Coronary artery (tissue), 2 donors: ENCODE measurements around the gene NRCAM.

ENCODE experiments used
- DNase-seq: peaks from one replicate; pipeline ENCODE4 v3.0.0-alpha.2; 2017; ENCODE audit warnings: low spot score
- H3K27ac ChIP-seq, 2 donors: fragments of 200-600 bp; sonication (generic); one replicate each; pipeline ENCODE4 v1.5.1; 2016 to 2019
- H3K4me3 ChIP-seq: fragments of 200-600 bp; sonication (generic); 2 replicates; pipeline ENCODE4 v1.5.1; 2016; ENCODE audit warnings: mild to moderate bottlenecking, moderate library complexity
- TF ChIP-seq, protein P1 (sequence below): fragments of 200-600 bp; sonication (generic); IDR thresholded peaks from one replicate; pipeline ENCODE4 v1.5.1; 2019; ENCODE audit warnings: antibody characterized with exemption

Gene NRCAM

DNA sequence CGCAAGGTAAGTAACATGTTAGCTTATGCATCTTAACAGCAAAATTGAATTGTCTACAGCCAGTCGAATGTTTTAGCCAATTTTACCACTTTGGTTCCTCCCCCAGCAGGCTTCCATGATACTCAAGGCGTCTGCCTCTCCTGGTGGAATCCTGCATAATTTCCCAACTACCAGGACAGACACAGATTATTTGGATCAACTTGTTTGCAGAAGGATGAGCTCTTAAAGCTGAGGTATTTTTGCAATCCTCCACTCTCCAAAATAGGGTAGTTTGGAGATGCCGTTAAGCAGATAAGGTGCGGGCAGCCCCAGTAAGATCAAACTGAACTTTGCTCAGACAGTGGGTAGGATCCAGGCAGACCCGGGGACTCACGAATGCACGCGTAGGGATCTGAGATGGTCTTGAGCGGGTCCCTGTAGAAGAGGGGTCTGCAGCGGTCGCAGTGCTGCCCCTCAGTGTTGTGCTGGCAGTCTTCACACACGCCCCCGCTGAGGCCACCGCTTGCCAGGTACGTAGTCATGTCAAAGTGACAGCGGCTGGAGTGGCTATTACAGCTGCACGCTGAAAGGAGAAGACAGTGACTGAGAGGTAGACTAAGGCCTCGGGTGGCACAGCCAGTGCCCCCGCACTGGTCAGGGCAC is 353.4 kb downstream of the NRCAM start:
- no peak for DNase-seq

DNA sequence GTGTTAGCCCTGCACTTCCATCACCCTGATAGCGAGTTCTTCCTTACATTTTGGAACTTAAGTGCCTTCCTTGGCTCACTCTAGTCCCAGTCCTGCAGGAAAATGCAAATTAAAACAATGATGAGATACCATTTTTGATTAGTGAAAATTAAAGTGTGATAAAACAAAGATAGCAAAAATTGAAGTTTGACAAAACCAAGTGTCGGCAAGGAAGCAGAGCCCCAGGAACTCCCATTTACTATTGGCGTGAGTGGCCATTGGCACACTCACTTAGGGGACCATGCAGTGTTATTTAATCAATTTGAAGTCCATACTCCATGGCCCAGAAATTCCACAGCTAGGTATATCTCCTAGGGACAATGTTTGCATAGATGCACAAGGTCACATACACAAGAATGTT is 354.5 kb downstream of the NRCAM start:
- DNase-seq = no peak
- TF ChIP-seq, protein P1, sequence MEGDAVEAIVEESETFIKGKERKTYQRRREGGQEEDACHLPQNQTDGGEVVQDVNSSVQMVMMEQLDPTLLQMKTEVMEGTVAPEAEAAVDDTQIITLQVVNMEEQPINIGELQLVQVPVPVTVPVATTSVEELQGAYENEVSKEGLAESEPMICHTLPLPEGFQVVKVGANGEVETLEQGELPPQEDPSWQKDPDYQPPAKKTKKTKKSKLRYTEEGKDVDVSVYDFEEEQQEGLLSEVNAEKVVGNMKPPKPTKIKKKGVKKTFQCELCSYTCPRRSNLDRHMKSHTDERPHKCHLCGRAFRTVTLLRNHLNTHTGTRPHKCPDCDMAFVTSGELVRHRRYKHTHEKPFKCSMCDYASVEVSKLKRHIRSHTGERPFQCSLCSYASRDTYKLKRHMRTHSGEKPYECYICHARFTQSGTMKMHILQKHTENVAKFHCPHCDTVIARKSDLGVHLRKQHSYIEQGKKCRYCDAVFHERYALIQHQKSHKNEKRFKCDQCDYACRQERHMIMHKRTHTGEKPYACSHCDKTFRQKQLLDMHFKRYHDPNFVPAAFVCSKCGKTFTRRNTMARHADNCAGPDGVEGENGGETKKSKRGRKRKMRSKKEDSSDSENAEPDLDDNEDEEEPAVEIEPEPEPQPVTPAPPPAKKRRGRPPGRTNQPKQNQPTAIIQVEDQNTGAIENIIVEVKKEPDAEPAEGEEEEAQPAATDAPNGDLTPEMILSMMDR = no peak
- H3K4me3 ChIP-seq = no peak overlapping the region
- H3K27ac ChIP-seq = no peak overlapping the region

More for the DNA sequence above, 353.4 kb downstream of the NRCAM start:
- H3K27ac ChIP-seq = no peak overlapping the region
- no peak overlapping the region for H3K4me3 ChIP-seq
- TF ChIP-seq, protein P1 = no peak

DNA sequence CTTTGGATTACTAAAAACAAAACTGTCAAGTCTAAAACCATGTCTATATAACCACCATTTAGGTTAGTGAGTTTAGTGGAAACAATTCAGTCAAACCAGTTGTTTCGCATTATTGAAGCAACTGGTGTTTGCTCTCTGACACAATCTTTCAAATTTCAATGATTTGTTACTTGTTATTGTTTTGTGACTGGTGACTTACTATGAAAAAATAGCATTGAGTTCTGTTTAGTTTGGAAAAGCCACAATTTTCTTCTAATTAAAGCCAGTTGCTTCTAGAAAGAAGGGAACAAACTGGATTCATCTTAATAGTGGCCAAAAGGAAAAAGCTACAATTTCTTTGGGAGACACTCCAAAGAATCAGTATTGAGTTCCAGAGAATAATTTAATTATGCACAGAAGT is 356.5 kb downstream of the NRCAM start:
- TF ChIP-seq, protein P1 = no peak
- Histone ChIP-seq H3K27ac (no peak overlapping the region), H3K4me3 (no peak overlapping the region)
- no peak for DNase-seq

DNA sequence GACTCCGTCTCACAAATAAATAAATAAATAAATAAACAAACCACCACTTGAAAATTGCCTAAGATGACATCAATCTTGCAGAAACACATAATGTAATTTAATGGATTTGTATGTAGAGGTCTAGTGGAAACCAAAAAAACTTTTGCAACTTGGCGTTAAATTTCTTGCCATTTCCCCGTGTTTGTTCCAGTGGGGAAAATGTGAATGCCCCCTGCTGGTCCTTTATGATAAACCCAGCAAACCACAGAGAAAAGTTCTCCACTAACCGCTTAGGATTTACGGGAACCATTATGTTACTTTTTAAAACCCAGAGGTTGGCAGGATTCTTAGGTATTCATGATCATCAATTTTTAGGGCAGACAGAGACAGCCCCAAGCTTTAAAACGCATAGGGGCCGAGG is 358.5 kb downstream of the NRCAM start:
- Histone ChIP-seq H3K27ac (no peak overlapping the region), H3K4me3 (no peak overlapping the region)
- TF ChIP-seq, protein P1 = no peak
- no peak for DNase-seq
